A673 (cell line): ENCODE measurements around the gene OBSCN. TPM values are rescaled to one million over a fixed set of nuclear protein-coding genes. Genes with fewer than 3 reads are reported as not detected.

Source experiments
- Bru-seq: library from RNA; stranded (reverse); fragments of 400-500 nt; gene quantifications from one replicate; lab custom pipeline; 2021; lab: Mats Ljungman, UMichigan
- BruChase-seq, 2 experiments: library from RNA; stranded (reverse); fragments of 400-500 nt; gene quantifications; one replicate each; lab custom pipeline; 2021; lab: Mats Ljungman, UMichigan
- BruUV-seq: library from RNA; stranded (reverse); fragments of 400-500 nt; replicated peaks from 2 replicates; lab custom pipeline; 2021; lab: Mats Ljungman, UMichigan
- CTCF ChIA-PET: fragments of 300-600 bp; sonication (Branson Sonifier 250); formaldehyde crosslinking; loops from one replicate; lab custom pipeline; 2022; ENCODE audit warnings: antibody characterized with exemption; lab: Charles Lee
- POLR2A ChIA-PET: fragments of 300-600 bp; sonication (Branson Sonifier 250); formaldehyde crosslinking; loops from one replicate; lab custom pipeline; 2022; ENCODE audit warnings: antibody characterized with exemption; ENCODE audit not compliant: low non-redundant PET; lab: Charles Lee
- DNase-seq: peaks from one replicate; pipeline ENCODE4 v3.0.0-alpha.2; 2015; ENCODE audit warnings: low spot score
- H3K27ac ChIP-seq: fragments of 200-600 bp; sonication (generic); 2 replicates; pipeline ENCODE4 v1.5.1; 2016; ENCODE audit warnings: mixed run types, low read depth, mild to moderate bottlenecking, mixed read lengths, antibody characterized with exemption, low read length; ENCODE audit not compliant: poor library complexity, severe bottlenecking
- H3K27me3 ChIP-seq: fragments of 200-600 bp; sonication (generic); replicated peaks from 2 replicates; pipeline ENCODE4 v1.6.1; 2017; ENCODE audit warnings: mixed run types, low read depth, mild to moderate bottlenecking, mixed read lengths, antibody characterized with exemption, low read length; ENCODE audit not compliant: insufficient read depth, poor library complexity
- H3K36me3 ChIP-seq: fragments of 200-600 bp; sonication (generic); 2 replicates; pipeline ENCODE4 v1.6.1; 2016; ENCODE audit warnings: mixed run types, mild to moderate bottlenecking, mixed read lengths, antibody characterized with exemption, low read length; ENCODE audit not compliant: insufficient read depth, poor library complexity, severe bottlenecking
- H3K4me1 ChIP-seq: fragments of 200-600 bp; sonication (generic); 2 replicates; pipeline ENCODE4 v1.6.1; 2017; ENCODE audit warnings: mixed run types, mild to moderate bottlenecking, mixed read lengths, antibody characterized with exemption, low read length; ENCODE audit not compliant: insufficient read depth, poor library complexity, severe bottlenecking
- H3K4me3 ChIP-seq: fragments of 200-600 bp; sonication (generic); 2 replicates; pipeline ENCODE4 v1.5.1; 2016; ENCODE audit warnings: low read depth, mixed run types, mild to moderate bottlenecking, mixed read lengths, low read length; ENCODE audit not compliant: poor library complexity, severe bottlenecking
- H3K9me3 ChIP-seq: fragments of 200-600 bp; sonication (generic); 2 replicates; pipeline ENCODE4 v1.6.1; 2016; ENCODE audit warnings: mixed run types, low read depth, mild to moderate bottlenecking, mixed read lengths, antibody characterized with exemption, low read length; ENCODE audit not compliant: poor library complexity, severe bottlenecking
- EZH2 ChIP-seq: fragments of 200-600 bp; sonication (generic); IDR thresholded peaks from 2 replicates; pipeline ENCODE4 v1.6.1; 2017; ENCODE audit warnings: borderline replicate concordance, low read depth, mild to moderate bottlenecking, mixed read lengths, antibody characterized with exemption, low read length; ENCODE audit not compliant: poor library complexity, severe bottlenecking
- intact Hi-C: fragments of 100-400 bp; cut with micrococcal nuclease; formaldehyde crosslinking; loops from one replicate; pipeline ENCODE4 v1.10.0; 2022; ENCODE audit not compliant: unreplicated experiment
- long read RNA-seq: library from polyadenylated mRNA; stranded (forward); transcript quantifications from one replicate; pipeline ENCODE4 v2.0.0, GENCODE V29; 2022
- total RNA-seq: library from RNA; stranded (reverse); gene quantifications from 2 replicates; pipeline ENCODE4 v1.2.3, GENCODE V29; 2021
- TF ChIP-seq, protein P1 (sequence below): fragments of 300-800, 200-600 bp; sonication (generic); conservative IDR thresholded peaks from 2 replicates; pipeline ENCODE4 v1.5.1; 2017; ENCODE audit warnings: low read depth, mild to moderate bottlenecking, antibody characterized with exemption, low read length, moderate library complexity, mixed read lengths

Gene OBSCN, protein sequence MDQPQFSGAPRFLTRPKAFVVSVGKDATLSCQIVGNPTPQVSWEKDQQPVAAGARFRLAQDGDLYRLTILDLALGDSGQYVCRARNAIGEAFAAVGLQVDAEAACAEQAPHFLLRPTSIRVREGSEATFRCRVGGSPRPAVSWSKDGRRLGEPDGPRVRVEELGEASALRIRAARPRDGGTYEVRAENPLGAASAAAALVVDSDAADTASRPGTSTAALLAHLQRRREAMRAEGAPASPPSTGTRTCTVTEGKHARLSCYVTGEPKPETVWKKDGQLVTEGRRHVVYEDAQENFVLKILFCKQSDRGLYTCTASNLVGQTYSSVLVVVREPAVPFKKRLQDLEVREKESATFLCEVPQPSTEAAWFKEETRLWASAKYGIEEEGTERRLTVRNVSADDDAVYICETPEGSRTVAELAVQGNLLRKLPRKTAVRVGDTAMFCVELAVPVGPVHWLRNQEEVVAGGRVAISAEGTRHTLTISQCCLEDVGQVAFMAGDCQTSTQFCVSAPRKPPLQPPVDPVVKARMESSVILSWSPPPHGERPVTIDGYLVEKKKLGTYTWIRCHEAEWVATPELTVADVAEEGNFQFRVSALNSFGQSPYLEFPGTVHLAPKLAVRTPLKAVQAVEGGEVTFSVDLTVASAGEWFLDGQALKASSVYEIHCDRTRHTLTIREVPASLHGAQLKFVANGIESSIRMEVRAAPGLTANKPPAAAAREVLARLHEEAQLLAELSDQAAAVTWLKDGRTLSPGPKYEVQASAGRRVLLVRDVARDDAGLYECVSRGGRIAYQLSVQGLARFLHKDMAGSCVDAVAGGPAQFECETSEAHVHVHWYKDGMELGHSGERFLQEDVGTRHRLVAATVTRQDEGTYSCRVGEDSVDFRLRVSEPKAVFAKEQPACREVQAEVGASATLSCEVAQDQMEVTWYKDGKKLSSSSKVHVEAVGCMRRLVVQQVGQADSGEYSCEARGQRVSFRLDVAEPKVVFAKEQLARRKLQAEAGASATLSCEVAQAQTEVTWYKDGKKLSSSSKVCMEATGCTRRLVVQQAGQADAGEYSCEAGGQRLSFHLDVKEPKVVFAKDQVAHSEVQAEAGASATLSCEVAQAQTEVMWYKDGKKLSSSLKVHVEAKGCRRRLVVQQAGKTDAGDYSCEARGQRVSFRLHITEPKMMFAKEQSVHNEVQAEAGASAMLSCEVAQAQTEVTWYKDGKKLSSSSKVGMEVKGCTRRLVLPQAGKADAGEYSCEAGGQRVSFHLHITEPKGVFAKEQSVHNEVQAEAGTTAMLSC (N-terminal part only)
- 37.7 and 41.2 TPM in 2 replicates for total RNA-seq
- percentile 57 among the genes with signal in this experiment for Bru-seq, nascent RNA
- BruChase-seq, experiment 1, labeled RNA remaining after a 2-hour chase: percentile 60 among the genes with signal in this experiment
- percentile 78 among the genes with signal in this experiment for BruChase-seq, experiment 2, labeled RNA remaining after a 6-hour chase
- long read RNA-seq, partial matches to known transcripts: 9 of 34 reads
- long read RNA-seq, other reads (novel, unspliced or antisense): 24 of 34 reads

DNA sequence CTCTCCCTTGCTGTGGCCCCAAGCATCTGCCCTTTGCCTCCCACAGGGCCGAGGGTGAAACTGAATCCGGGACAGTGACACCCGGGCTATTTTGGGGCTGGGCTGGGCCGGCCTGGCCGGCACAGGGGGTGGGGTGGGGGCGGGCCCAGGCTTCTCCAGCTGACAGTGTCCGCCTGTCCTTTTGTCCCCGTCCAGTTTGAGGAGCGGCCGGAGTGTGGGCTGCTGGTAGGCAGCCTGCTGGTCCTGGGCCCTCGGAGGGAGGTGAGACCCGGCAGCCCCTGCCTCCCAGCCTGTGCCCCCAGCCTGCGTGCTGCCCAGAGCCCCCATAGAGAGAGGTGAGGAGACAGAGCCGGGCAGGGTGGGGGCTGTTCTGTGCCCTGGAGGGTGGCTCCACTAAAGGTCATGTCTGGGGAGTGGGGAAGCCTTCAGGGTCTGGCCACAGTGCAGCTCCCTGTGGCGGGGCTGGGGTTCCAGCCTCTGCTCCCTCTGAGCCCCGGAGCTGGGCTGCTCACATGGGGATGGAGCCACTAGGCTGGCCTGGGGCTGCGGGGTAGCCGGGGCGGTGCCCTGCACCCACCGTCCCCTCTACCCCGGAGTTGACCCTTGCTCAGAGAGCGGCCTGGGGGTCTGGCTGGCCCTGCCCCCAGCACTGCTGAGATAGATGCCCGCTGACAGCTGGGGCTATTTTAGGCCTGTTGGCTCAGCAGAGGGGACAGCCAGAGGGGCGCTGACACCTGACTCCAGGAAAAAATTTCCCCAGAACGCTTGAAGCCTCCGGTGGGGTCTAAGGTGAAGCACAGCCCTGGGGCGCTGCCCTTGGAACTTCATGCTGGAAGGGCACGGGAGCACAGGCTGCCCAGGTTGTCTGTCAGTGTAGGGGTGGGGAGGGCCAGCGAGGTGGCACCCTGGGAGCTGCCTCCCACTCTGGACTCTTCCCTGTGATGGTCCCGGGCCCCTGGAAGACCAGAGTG lies at the start of gene OBSCN:
Gene OBSCN (plus strand): TSS at position 194 of the 971 bp plus-strand sequence. CDS start 3,740 bp downstream, outside the sequence.
- Histone ChIP-seq H3K4me1 (no peaks in the 10 kb centered on the region), H3K4me3 (no peak within 1 kb of the TSS), H3K27ac (no peak within 1 kb of the TSS), H3K27me3 (no peaks in the 10 kb centered on the region), H3K9me3 (no peaks in the 10 kb centered on the region), H3K36me3 (no peaks in the 10 kb centered on the region)
- no peak for DNase-seq
- CTCF ChIA-PET: interaction anchor here (0.6 kb wide), 1 partner anchor 17 kb away, joined by 3 read pairs; no protein-coding TSS in a partner anchor
- POLR2A ChIA-PET: no interaction called here
- TF ChIP-seq, protein P1, sequence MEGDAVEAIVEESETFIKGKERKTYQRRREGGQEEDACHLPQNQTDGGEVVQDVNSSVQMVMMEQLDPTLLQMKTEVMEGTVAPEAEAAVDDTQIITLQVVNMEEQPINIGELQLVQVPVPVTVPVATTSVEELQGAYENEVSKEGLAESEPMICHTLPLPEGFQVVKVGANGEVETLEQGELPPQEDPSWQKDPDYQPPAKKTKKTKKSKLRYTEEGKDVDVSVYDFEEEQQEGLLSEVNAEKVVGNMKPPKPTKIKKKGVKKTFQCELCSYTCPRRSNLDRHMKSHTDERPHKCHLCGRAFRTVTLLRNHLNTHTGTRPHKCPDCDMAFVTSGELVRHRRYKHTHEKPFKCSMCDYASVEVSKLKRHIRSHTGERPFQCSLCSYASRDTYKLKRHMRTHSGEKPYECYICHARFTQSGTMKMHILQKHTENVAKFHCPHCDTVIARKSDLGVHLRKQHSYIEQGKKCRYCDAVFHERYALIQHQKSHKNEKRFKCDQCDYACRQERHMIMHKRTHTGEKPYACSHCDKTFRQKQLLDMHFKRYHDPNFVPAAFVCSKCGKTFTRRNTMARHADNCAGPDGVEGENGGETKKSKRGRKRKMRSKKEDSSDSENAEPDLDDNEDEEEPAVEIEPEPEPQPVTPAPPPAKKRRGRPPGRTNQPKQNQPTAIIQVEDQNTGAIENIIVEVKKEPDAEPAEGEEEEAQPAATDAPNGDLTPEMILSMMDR: no peak
- no peak for TF ChIP-seq EZH2
- no TSS peak for BruUV-seq
- intact Hi-C loops: no loop called here

DNA sequence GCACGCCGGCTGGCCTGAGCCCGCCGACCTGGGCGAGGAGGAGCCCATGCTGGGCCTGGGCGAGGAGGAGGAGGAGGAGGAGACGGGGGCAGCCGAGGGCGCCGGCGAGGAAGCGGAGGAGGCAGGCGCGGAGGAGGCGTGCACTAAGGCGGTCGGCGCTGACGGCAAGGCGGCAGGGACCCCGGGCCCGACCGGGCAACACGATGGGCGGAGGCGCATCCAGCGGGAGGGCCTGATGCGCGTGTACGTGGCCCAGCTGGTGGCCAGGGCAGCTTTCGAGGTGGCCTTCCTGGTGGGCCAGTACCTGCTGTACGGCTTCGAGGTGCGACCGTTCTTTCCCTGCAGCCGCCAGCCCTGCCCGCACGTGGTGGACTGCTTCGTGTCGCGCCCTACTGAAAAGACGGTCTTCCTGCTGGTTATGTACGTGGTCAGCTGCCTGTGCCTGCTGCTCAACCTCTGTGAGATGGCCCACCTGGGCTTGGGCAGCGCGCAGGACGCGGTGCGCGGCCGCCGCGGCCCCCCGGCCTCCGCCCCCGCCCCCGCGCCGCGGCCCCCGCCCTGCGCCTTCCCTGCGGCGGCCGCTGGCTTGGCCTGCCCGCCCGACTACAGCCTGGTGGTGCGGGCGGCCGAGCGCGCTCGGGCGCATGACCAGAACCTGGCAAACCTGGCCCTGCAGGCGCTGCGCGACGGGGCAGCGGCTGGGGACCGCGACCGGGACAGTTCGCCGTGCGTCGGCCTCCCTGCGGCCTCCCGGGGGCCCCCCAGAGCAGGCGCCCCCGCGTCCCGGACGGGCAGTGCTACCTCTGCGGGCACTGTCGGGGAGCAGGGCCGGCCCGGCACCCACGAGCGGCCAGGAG lies 49.5 kb upstream of the OBSCN start:
- no peaks in the 10 kb centered on the region for H3K9me3 ChIP-seq
- intact Hi-C loops: no loop called here
- no peak overlapping the region for H3K4me3 ChIP-seq
- H3K27ac ChIP-seq: no peak overlapping the region
- no peaks in the 10 kb centered on the region for H3K36me3 ChIP-seq
- DNase-seq: no peak
- ChIA-PET POLR2A (no interaction called here), CTCF (no interaction called here)
- no peaks in the 10 kb centered on the region for H3K4me1 ChIP-seq
- TF ChIP-seq, protein P1: no peak
- peak; percentile 77 for TF ChIP-seq EZH2
- H3K27me3 ChIP-seq: peaks cover 24% of the 10 kb centered on the region
- no TSS peak for BruUV-seq
